Ammon's horn (tissue), 1 donor: ENCODE results near the gene OR2T29.
"Not testable (repeated sequence)": the region's sequence is repeated elsewhere in the genome, so short reads cannot be mapped to it uniquely, and the experiment has no call there.

Experiments used
- DNase-seq: peaks from one replicate; pipeline ENCODE4 v3.0.0-alpha.2; 2016; ENCODE audit warnings: low spot score

Gene OR2T29

GRCh38 chr1:248510217-248510616 lies 52.4 kb downstream of the OR2T29 start:
- DNase-seq = not testable (repeated sequence)

DNA sequence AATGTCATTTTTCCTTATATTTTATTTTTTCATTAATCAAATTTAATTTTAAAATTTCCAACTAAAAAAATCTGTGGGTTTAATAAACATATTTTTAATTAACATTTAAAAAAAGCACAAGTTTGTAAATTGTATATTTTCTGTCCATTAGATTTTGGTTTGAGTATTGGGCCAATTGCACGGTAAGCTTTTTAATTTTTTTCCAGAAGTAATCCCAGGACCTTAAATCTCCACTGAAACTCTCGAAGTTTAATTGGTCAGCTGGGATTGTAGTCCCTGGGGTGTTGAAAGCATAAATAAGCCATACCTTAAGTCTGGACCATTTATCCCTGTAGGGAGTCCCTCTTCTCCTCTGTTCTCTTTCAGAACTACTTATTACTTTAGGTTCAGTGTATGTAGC lies 54.8 kb downstream of the OR2T29 start, which contains the start of gene OR2G6:
OR2G6 (plus strand) TSS at position 301 of the 400 bp plus-strand sequence. CDS start 13,574 bp downstream, outside the sequence.
- DNase-seq = not testable (repeated sequence)
